Endothelial cell (in vitro differentiated cells): ENCODE data around the gene CD164. TPM values are rescaled to one million over a fixed set of nuclear protein-coding genes. Genes with fewer than 3 reads are reported as not detected.
"Not testable (repeated sequence)": the region's sequence is repeated elsewhere in the genome, so short reads cannot be mapped to it uniquely, and the experiment has no call there.

ENCODE experiments used
- DNase-seq: peaks from one replicate; pipeline ENCODE4 v3.0.0; 2021; ENCODE audit warnings: low spot score
- H3K27ac Mint-ChIP-seq: one replicate; pipeline ENCODE4 v1.8.0; 2021; ENCODE audit warnings: mixed read lengths, inconsistent platforms; ENCODE audit not compliant: unreplicated experiment
- H3K27me3 Mint-ChIP-seq: one replicate; pipeline ENCODE4 v1.8.0; 2021; ENCODE audit warnings: mild to moderate bottlenecking, moderate library complexity, mixed read lengths, inconsistent platforms; ENCODE audit not compliant: unreplicated experiment
- H3K36me3 Mint-ChIP-seq: one replicate; pipeline ENCODE4 v1.8.0; 2021; ENCODE audit warnings: mild to moderate bottlenecking, low read depth, mixed read lengths, inconsistent platforms; ENCODE audit not compliant: unreplicated experiment
- H3K4me1 Mint-ChIP-seq: one replicate; pipeline ENCODE4 v1.8.0; 2021; ENCODE audit warnings: mild to moderate bottlenecking, mixed read lengths, inconsistent platforms; ENCODE audit not compliant: unreplicated experiment
- H3K4me3 Mint-ChIP-seq: one replicate; pipeline ENCODE4 v1.8.0; 2021; ENCODE audit warnings: mild to moderate bottlenecking, mixed read lengths, inconsistent platforms; ENCODE audit not compliant: unreplicated experiment
- H3K9me3 Mint-ChIP-seq: one replicate; pipeline ENCODE4 v1.8.0; 2021; ENCODE audit warnings: mixed read lengths, inconsistent platforms; ENCODE audit not compliant: unreplicated experiment
- CTCF ChIP-seq: fragments of 200-600 bp; sonication (generic); IDR thresholded peaks from one replicate; pipeline ENCODE4 v1.5.0; 2021; ENCODE audit warnings: antibody characterized with exemption; ENCODE audit not compliant: unreplicated experiment
- total RNA-seq: library from RNA; stranded (reverse); fragmentation: NEBNext Ultra II Directional; extraction: Animal tissue kit (Norgen Biotek cat#: 25700); gene quantifications from one replicate; pipeline ENCODE4 v1.2.1, GENCODE V29; 2021; ENCODE audit not compliant: unreplicated experiment

The CD164 gene
- total RNA-seq, 1 donor from 2014 or later: 220 TPM

GRCh38 chr6:109373331-109373730, 8.9 kb downstream of the CD164 start:
- TF ChIP-seq CTCF: no peak
- H3K4me3 Mint-ChIP-seq: no peak overlapping the region
- no peak overlapping the region for H3K27ac Mint-ChIP-seq
- peaks cover 36% of the 10 kb centered on the region for H3K36me3 Mint-ChIP-seq
- DNase-seq: no peak
- peaks cover 9% of the 10 kb centered on the region for H3K4me1 Mint-ChIP-seq
- no peaks in the 10 kb centered on the region for H3K9me3 Mint-ChIP-seq
- H3K27me3 Mint-ChIP-seq: peaks cover 2% of the 10 kb centered on the region

- H3K27me3 Mint-ChIP-seq: peaks cover 2% of the 10 kb centered on the region
- H3K4me3 Mint-ChIP-seq: no peak overlapping the region
- DNase-seq: no peak
- TF ChIP-seq CTCF: no peak
- H3K36me3 Mint-ChIP-seq: peaks cover 31% of the 10 kb centered on the region
- H3K27ac Mint-ChIP-seq: no peak overlapping the region
- no peaks in the 10 kb centered on the region for H3K9me3 Mint-ChIP-seq
- peaks cover 2% of the 10 kb centered on the region for H3K4me1 Mint-ChIP-seq
Measured at GRCh38 chr6:109372130-109372529, 10.1 kb downstream of the CD164 start.

DNA sequence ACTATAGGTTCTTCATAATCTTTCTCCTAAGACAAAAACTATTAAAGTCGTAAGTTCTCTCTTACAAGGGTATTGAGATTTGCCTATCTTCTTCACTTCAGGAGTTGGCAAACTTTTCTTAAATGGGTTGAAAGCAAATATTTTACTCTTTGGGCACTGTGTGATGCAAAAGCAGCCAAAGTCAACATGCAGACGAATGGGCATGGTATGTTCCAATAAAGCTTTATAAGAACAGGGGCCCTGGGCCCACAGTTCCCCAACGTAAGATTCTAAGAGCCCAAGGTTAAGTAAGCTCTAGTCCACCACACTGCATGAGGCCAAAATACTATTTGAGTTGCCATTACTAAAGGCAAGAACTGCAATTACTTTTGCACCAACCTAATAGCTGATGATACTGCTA, 11.5 kb downstream of the CD164 start:
- peaks cover 24% of the 10 kb centered on the region for H3K36me3 Mint-ChIP-seq
- DNase-seq: no peak
- H3K4me3 Mint-ChIP-seq: no peak overlapping the region
- no peak overlapping the region for H3K27ac Mint-ChIP-seq
- H3K9me3 Mint-ChIP-seq: no peaks in the 10 kb centered on the region
- peaks cover 2% of the 10 kb centered on the region for H3K27me3 Mint-ChIP-seq
- TF ChIP-seq CTCF: no peak
- H3K4me1 Mint-ChIP-seq: no peaks in the 10 kb centered on the region

- H3K4me1 Mint-ChIP-seq: no peaks in the 10 kb centered on the region
- no peak overlapping the region for H3K27ac Mint-ChIP-seq
- no peak for DNase-seq
- no peaks in the 10 kb centered on the region for H3K9me3 Mint-ChIP-seq
- H3K4me3 Mint-ChIP-seq: no peak overlapping the region
- no peak for TF ChIP-seq CTCF
- H3K36me3 Mint-ChIP-seq: peaks cover 24% of the 10 kb centered on the region
- peaks cover 2% of the 10 kb centered on the region for H3K27me3 Mint-ChIP-seq
Measured at GRCh38 chr6:109370336-109370735, 11.9 kb downstream of the CD164 start.

- TF ChIP-seq CTCF: no peak
- H3K4me3 Mint-ChIP-seq: no peak overlapping the region
- H3K9me3 Mint-ChIP-seq: no peaks in the 10 kb centered on the region
- H3K36me3 Mint-ChIP-seq: peaks cover 23% of the 10 kb centered on the region
- no peak overlapping the region for H3K27ac Mint-ChIP-seq
- no peaks in the 10 kb centered on the region for H3K4me1 Mint-ChIP-seq
- no peak for DNase-seq
- H3K27me3 Mint-ChIP-seq: peaks cover 2% of the 10 kb centered on the region
Measured at GRCh38 chr6:109369728-109370127, 12.5 kb downstream of the CD164 start.

GRCh38 chr6:109364382-109365078, 17.7 kb downstream of the CD164 start:
- H3K4me1 Mint-ChIP-seq, H3K9me3 Mint-ChIP-seq, DNase-seq, H3K27ac Mint-ChIP-seq, H3K27me3 Mint-ChIP-seq, H3K4me3 Mint-ChIP-seq: not testable (repeated sequence)
- peaks cover 40% of the 10 kb centered on the region for H3K36me3 Mint-ChIP-seq
